ENCODE measurements around the gene DMD. TPM values are rescaled to one million over a fixed set of nuclear protein-coding genes. Genes with fewer than 3 reads are reported as not detected.
"Not testable (repeated sequence)": the region's sequence is repeated elsewhere in the genome, so short reads cannot be mapped to it uniquely, and the experiment has no call there.

DMD gene
- total and polyA plus RNA-seq, 2 donors (not counting 1 experiment from before 2014, with no cell fraction given), result 2.0 to 51.8 TPM

- Histone ChIP-seq H3K27ac (ENCODE audit: low read length in 2 of 2) (no peak overlapping the region), H3K79me2 (ENCODE audit: control insufficient read depth, insufficient read depth, low read length) (no peaks in the 10 kb centered on the region), H3K4me1 (ENCODE audit: control insufficient read depth in 2 of 2, insufficient read depth in 2 of 2, low read length in 2 of 2) (no peaks in the 10 kb centered on the region), H3K4me2 (replicated peaks; ENCODE audit: low read depth, low read length, poor library complexity, severe bottlenecking) (no peak overlapping the region), H2AFZ (ENCODE audit: insufficient read depth, low read depth, low read length, poor library complexity, severe bottlenecking) (no peak overlapping the region), H3K36me3 (replicated peaks in 1 of 2; ENCODE audit: control extremely low read depth in 1 of 2, control insufficient read depth in 1 of 2, extremely low read depth in 1 of 2, insufficient read depth in 2 of 2, low read length in 1 of 2) (no peaks in the 10 kb centered on the region), H3K4me3 (ENCODE audit: control extremely low read depth in 1 of 5, extremely low read depth in 1 of 5, insufficient read depth in 1 of 5, low read depth in 2 of 5, low read length in 4 of 5) (no peak overlapping the region), H3K9me3 (ENCODE audit: control extremely low read depth in 1 of 3, control insufficient read depth in 2 of 3, insufficient read depth in 1 of 3, low read length in 2 of 3) (no peaks in the 10 kb centered on the region), H3K9ac (ENCODE audit: low read length) (no peak overlapping the region), H4K20me1 (ENCODE audit: control insufficient read depth, insufficient read depth, low read length, poor library complexity, severe bottlenecking) (no peaks in the 10 kb centered on the region), H3K27me3 (replicated peaks in 1 of 4; ENCODE audit: control extremely low read depth in 1 of 4, control insufficient read depth in 3 of 4, insufficient read depth in 4 of 4, low read length in 3 of 4) (no peaks in the 10 kb centered on the region)
- TF ChIP-seq CTCF (IDR thresholded peaks at IDR 0.05), result no peak
- TF ChIP-seq EZH2 (IDR thresholded peaks at IDR 0.05; ENCODE audit: borderline replicate concordance, insufficient read depth, low read depth, low read length, poor library complexity, severe bottlenecking), result no peak
- H3K4me1 Mint-ChIP-seq, result no peaks in the 10 kb centered on the region
- ChIA-PET POLR2A (no interaction called here), CTCF (no interaction called here)
- no peaks in the 10 kb centered on the region for H3K9me3 Mint-ChIP-seq (ENCODE audit: insufficient read depth)
- H3K27ac Mint-ChIP-seq, result no peak overlapping the region
- no peak for ATAC-seq (ENCODE audit: low read depth)
- WGBS (ENCODE audit: insufficient coverage), result 100% methylated on average over 4 of the region's 11 CpGs
- intact Hi-C loops (cut with micrococcal nuclease), result no loop called here
- no peak for DNase-seq
- H3K4me3 Mint-ChIP-seq, result no peak overlapping the region
- no peaks in the 10 kb centered on the region for H3K27me3 Mint-ChIP-seq
Observed at GRCh38 chrX:31471229-31471628, 1740.1 kb downstream of the DMD start.

- H3K9me3 Mint-ChIP-seq (ENCODE audit: insufficient read depth); DNase-seq; H3K9me3 ChIP-seq (ENCODE audit: control extremely low read depth in 1 of 3, control insufficient read depth in 2 of 3, insufficient read depth in 1 of 3, low read length in 2 of 3); H3K4me1 Mint-ChIP-seq; intact Hi-C loops (cut with micrococcal nuclease); H3K27me3 Mint-ChIP-seq; H2AFZ ChIP-seq (ENCODE audit: insufficient read depth, low read depth, low read length, poor library complexity, severe bottlenecking); H3K79me2 ChIP-seq (ENCODE audit: control insufficient read depth, insufficient read depth, low read length); H3K27ac ChIP-seq (ENCODE audit: low read length in 2 of 2); H3K4me1 ChIP-seq (ENCODE audit: control insufficient read depth in 2 of 2, insufficient read depth in 2 of 2, low read length in 2 of 2); H3K36me3 ChIP-seq (replicated peaks in 1 of 2; ENCODE audit: control extremely low read depth in 1 of 2, control insufficient read depth in 1 of 2, extremely low read depth in 1 of 2, insufficient read depth in 2 of 2, low read length in 1 of 2); H3K4me3 ChIP-seq (ENCODE audit: control extremely low read depth in 1 of 5, extremely low read depth in 1 of 5, insufficient read depth in 1 of 5, low read depth in 2 of 5, low read length in 4 of 5); H4K20me1 ChIP-seq (ENCODE audit: control insufficient read depth, insufficient read depth, low read length, poor library complexity, severe bottlenecking); H3K9ac ChIP-seq (ENCODE audit: low read length); H3K27ac Mint-ChIP-seq; ATAC-seq (ENCODE audit: low read depth); CTCF ChIA-PET; H3K27me3 ChIP-seq (replicated peaks in 1 of 4; ENCODE audit: control extremely low read depth in 1 of 4, control insufficient read depth in 3 of 4, insufficient read depth in 4 of 4, low read length in 3 of 4); POLR2A ChIA-PET; H3K4me2 ChIP-seq (replicated peaks; ENCODE audit: low read depth, low read length, poor library complexity, severe bottlenecking); H3K4me3 Mint-ChIP-seq: not testable (repeated sequence)
- WGBS (ENCODE audit: insufficient coverage), result 97% methylated on average over 4 of the region's 7 CpGs
Observed at GRCh38 chrX:31470753-31471152, 1740.6 kb downstream of the DMD start.
